SK-MEL-5 (cell line): ENCODE results near the gene FNDC11. TPM values are rescaled to one million over a fixed set of nuclear protein-coding genes. Genes with fewer than 3 reads are reported as not detected.
"Not testable (repeated sequence)": the region's sequence is repeated elsewhere in the genome, so short reads cannot be mapped to it uniquely, and the experiment has no call there.

Experiments used
- DNase-seq: peaks from one replicate; pipeline ENCODE4 v3.0.0-alpha.2; 2016; ENCODE audit warnings: low read depth, low spot score
- in situ Hi-C: cut with HindIII; loops from 2 replicates; pipeline ENCODE4 v1.10.0; 2016; ENCODE audit warnings: low sequenced_read_pairs, high pct_unique_total_duplicates, low pct_unique_long_range_greater_than_20kb
- total RNA-seq: library from RNA; depleted of rRNA; stranded (reverse); fragments of >200 nt; shearing (Covaris generic); gene quantifications from 2 replicates; pipeline ENCODE4 v1.2.3, GENCODE V29; 2014

Gene FNDC11
- total RNA-seq, 1 experiment from 2014 or later = not detected

- no peak for DNase-seq
- in situ Hi-C loops = no loop called here
Measured at GRCh38 chr20:63568986-63569949, 15.3 kb downstream of the FNDC11 start.

- no peak for DNase-seq
- in situ Hi-C loops = no loop called here
Measured at GRCh38 chr20:63570281-63571086, 16.5 kb downstream of the FNDC11 start.

- in situ Hi-C loops = not testable (repeated sequence)
Measured at GRCh38 chr20:63571087-63571478, 17.1 kb downstream of the FNDC11 start.

DNA sequence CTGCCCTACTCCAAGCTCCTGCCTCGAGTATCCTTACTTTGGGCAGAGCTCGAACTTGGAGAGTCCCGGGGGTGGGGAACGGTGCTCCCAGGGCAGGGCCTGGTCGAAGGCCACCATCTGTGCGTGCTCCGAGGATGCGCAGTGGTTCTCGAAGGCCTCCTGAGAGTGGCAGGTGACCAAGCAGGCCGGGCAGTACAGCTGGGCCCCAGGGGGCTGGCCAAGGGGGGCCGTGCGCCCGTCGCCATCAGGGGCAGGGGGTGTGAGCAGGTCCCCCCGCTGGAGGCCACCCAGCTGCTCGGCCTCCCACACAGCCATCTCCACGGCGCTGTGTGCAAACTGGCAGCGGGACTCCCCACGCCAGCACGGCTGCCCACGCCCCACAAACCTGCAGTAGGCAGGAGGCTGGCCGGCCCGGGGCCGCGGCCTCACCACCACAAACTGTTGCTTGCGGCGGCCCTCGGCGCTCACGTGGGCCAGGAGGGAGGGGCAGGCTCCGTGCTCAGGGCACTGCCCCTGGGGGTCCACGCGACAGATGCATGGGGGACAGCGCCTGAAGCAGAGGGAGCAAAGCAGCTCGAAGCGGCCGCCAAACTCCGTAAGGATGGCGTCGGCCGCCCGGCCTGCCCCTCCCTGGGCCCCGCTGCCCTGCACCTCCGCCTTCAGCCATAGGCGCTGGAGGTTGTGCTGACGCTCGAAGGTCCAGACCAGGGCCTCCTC, 18.3 kb downstream of the FNDC11 start:
- DNase-seq = no peak
- in situ Hi-C loops = no loop called here

More at GRCh38 chr20:63571087-63571478, 17.1 kb downstream of the FNDC11 start:
- not testable (repeated sequence) for DNase-seq

GRCh38 chr20:63572788-63573646, 19.1 kb downstream of the FNDC11 start:
- DNase-seq = no peak
- in situ Hi-C loops = no loop called here

- DNase-seq = no peak
- in situ Hi-C loops = no loop called here
Measured at GRCh38 chr20:63573647-63574131, 19.7 kb downstream of the FNDC11 start.

- in situ Hi-C loops = no loop called here
- peak; percentile 69 for DNase-seq
Measured at GRCh38 chr20:63574156-63574828, 20.3 kb downstream of the FNDC11 start, which contains the start of gene HELZ2. Gene HELZ2, minus strand, starts transcription at chr20:63574239. Its CDS starts 1,854 bp downstream, at chr20:63572385.

- DNase-seq = no peak
- in situ Hi-C loops = no loop called here
Measured at GRCh38 chr20:63574829-63575743, 21.1 kb downstream of the FNDC11 start.

DNA sequence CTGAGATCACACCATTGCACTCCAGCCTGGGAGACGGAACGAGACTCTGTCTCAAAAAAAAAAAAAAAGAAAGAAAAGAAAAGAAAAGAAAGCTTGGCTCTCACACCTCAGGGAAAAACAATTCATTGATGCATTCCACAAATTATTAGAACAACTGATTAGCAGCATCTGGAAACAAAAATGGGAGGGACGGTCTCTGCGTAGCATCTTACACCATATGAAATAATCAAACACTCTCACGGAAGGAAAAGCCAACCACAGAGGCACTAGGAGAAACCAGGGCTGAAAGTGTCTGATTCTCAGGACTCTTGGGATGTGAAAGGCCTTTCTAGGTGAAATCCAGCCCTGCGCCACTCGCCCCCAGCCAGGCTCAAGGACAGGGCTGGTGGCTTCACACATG, 22.4 kb downstream of the FNDC11 start:
- in situ Hi-C loops = no loop called here
- DNase-seq = no peak

GRCh38 chr20:63577317-63577894, 23.4 kb downstream of the FNDC11 start:
- in situ Hi-C loops = no loop called here
- DNase-seq = peak; percentile 86

DNA sequence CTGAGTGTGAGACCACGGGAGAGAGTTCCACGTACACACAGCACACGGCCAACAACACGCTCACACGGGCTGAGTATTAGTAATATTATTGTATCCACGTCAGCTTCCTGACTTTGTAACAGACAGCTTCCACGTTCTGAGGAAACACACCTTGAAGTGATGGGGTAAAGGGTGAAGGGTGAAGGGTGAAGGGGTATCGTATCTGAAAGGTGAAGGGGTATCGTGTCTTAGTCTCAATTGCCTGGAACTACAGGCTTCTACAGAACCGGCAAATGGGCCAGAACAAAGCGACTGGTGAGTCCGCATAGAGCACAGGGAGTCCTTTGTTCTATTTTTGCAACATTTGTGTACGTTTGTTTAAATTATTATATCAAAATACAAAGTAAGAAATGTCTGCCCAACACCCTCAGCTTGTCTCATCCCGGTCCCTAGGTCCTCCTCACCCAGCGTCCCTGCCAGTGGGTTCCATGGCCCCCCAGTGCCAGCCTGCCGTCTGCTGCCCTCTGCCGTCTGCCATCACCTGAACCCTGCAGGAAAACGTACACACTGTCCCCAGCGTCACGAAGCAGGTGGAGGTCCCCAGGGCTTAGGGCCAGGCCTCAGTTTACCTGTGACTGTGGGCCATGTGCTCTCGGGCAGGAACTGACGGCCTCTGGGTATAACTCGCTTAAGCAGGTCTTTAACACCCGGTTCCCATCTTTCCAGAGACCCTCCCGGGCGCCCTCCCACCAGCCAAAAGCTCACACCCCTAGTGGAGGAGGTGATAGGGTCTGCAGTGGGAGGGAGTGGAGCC, 24.5 kb downstream of the FNDC11 start:
- no peak for DNase-seq
- in situ Hi-C loops = no loop called here

DNA sequence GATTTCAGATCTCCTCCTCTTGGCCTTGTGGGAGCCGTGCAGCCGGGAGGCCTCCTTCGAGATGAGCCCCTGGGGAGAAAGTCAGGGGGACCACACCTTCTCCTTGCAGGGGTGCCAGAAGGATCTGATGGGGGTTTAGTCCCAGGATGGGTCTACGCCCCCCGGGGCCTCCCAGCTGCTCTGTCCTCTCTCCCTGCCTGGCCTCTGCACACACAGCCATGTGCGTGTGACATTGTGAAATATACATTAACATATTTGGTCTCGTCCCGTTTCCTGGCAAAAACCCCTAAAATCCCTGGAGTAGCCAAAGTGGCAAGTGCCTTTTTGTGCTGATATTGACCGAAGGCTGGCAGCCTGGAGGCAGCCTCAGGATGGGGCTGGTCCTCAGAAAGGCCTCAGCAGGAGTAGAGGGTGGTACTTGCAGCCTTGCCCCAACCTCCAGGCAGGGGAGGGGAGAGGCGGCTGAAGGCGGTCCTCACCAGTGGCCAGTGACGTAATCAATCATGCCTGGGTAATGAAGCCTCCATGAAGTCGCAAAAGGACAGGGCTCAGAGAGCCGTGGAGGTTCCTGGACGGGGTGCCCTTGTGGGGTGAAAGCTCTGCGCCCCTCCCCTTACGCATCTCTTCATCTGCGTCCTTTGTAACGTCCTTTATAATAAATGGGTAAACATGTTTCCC, 25.2 kb downstream of the FNDC11 start:
- in situ Hi-C loops = no loop called here
- no peak for DNase-seq

DNA sequence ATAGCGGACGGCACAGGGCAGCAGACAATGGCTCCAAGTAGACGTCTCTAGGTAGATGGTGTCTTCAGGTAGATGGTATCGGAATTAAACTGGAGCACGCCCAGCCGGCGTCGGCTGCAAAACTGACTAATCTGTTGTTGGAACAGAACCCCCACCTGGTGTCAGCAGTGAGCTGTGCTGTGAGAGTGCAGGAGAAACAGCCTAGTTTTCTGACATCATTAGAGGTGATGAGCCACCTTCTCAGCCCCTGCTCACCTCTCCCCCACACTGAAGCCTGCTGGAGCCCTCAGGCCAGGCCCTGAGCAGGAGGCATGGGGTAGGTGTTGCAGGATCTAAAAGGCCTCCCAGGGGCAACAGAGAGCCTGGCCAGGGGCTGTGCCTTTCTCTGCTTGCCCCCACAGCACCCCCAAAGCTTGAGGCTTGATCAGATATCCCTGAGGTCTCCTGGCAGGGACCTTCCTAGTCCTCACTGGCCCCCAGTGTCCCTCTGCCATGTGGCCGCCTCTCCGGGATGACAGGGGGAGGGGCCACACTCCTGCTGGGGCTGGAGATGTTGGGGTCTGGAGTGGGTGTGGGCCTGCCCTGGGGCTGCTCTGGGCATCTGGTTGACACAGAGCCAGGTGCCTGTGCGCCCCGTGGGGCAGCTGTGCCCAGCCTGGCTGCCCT, 27.0 kb downstream of the FNDC11 start:
- in situ Hi-C loops = no loop called here
- DNase-seq = peak; percentile 49
